Stimulated activated CD8-positive, alpha-beta memory T cell treated with anti-CD3 and anti-CD28 coated beads, Interleukin-15, amount 100 ng/mL, for 1 hour (primary cell): ENCODE data around the gene CEBPZ.
A peak's percentile ranks its signal among the peaks of the same experiment; 100 is the strongest.
"Not testable (repeated sequence)": the region's sequence is repeated elsewhere in the genome, so short reads cannot be mapped to it uniquely, and the experiment has no call there.

Experiments
- DNase-seq: peaks from one replicate; pipeline ENCODE4 v3.0.0-alpha.2; 2020; ENCODE audit warnings: low read depth

Gene CEBPZ

DNA sequence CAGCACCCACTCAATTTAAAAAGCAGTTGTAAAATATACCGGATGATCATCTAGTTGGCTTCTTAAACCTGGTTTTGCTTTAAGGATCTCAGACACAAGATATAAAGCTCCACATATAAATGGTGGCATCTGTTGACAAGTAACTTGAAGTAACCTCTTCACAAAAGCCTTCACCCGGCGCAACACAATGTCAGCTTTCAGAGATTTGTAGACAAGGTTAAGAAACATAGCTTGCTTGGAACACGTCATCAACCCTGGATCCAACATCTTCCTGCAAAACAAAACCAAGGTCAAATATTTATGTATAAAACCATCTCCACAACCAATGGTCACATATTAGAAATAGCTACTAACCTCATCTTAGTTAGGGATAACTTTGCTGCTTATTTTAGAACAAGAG is 8.3 kb downstream of the CEBPZ start:
- no peak for DNase-seq

DNA sequence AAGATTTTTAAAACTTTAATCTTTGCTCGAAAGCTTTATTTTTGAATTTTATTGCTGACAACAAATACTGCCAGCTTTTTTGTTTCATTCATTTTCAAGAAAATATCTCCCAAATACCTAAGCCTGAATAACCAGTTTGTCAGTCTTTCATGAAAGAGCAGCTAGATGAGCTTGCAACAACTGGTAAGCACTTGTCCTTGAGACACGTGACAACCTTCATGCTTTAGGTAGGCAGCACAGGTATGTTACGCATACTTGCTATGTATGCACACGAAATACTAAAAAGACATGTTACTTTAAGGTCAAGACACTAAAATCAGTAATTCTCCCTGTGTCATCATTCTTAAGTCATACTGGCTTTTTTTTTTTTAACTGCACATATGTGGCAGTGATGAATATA is 12.3 kb downstream of the CEBPZ start:
- DNase-seq, result no peak

DNA sequence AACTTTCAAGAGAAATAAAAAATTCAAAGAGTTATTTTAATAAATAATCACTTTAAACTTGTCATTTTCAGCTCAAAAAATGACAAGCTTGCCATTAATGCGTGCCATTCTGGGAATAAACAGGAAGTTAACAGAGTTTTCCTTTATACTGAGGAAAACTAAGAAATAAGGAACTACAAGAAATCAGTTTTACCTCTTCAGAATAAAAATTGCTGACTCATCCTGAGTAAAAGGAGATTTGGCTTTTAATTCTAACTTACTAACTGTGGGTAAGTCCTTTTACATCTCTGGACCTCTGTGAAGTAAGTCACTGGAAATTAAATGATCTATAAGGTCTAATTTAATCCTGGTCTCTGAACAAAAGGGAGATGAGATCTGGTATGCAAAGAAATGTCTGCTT is 16.1 kb downstream of the CEBPZ start:
- DNase-seq, result no peak

DNA sequence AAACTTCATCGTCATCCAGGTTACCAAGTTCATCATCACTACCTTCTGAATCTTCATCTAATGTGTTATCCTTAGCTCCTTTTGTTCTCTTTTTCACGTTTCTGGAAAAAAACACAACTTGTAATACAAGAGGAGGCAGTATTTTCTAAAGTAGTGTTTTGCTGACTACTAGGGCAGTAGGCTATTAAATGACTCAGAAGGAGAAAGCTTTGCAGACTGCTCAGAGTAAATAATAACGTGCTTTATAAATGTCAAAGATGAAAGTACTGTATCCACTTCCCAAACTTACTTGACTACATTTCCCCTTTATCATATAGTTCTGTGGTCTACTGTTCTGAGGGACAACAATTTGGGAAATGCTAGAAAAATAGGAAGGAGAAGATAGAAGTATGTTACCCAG is 19.5 kb downstream of the CEBPZ start:
- DNase-seq, result no peak

DNA sequence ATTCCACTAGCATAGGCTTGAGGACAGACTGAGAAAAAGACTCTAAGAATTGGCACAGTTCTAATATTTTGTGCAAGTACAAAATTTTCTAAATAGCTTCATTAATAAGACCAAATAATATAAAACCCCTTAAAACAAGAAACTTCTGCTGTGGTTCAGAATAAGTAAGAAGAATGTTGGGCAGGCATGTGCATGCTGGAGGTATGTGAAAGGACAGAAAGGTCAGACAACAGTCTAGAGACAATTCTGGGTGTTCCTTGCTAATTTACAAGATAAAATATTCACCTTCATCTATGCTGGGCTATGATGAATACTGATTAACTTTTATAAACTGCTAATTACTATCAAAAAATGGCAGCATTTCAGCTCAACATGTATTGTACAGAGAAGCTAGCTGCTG is 20.2 kb downstream of the CEBPZ start:
- DNase-seq, result no peak

DNA sequence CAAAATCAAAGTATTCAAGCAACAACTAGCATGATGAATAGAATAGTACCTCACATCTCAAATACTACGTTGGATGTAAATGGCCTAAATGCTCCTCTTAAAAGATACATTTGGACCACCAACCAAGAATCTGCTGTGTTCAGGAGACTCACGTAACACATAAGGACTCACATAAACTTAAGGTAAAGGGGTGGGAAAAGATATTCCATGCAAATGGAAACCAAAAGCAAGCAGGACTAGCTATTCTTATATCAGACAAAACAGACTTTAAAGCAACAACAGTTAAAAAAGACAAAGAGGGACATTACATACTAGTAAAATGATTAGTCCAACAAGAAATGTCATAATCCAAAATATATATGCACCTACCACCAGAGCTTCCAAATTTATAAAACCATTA is 24.6 kb downstream of the CEBPZ start:
- not testable (repeated sequence) for DNase-seq

DNA sequence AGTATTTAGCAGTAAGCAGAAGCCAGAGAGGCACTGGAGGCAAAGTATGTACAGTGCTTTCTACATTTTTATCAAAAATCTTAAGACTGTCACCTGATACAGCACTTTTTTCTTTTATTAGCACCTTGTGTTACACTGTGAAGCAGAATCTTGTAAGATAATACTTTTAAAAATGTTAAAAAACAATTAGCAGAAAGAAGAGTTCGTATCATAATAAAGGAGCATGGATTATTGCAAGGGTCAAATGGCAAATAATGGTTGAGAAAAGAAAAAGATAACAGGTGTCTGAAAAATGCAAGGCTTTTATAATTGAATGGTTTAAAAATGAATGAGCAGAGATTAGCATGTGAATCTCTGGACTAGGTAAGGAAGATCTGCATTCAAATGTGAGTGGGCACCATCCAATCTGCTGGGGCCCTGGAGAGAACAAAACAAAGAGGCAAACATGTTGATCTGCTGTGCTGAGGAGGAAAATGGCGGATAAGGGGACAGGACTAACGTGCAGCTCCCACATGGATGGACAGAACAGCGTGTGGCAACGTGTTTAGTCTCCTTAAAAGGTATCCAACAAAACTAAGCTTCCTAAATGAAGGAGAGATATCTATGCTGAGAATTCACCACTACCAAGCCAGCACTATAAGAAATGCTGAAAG is 25.6 kb downstream of the CEBPZ start:
- no peak for DNase-seq

DNA sequence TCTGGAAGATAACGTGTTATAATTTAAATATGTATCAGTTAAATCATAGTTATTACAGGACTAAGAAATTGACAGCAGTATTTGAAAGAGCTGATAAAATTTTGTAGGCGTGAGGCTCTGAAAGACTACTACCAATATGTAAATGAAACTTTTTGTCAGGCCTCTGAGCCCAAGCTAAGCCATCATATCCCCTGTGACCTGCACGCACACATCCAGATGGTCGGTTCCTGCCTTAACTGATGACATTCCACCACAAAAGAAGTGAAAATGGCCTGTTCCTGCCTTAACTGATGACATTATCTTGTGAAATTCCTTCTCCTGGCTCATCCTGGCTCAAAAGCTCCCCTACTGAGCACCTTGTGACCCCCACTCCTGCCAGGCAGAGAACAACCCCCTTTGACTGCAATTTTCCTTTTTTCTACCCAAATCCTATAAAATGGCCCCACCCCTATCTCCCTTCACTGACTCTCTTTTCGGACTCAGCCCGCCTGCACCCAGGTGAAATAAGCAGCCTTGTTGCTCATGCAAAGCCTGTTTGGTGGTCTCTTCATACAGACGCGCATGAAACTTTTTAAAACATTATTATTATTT is 26.2 kb downstream of the CEBPZ start:
- not testable (repeated sequence) for DNase-seq

DNA sequence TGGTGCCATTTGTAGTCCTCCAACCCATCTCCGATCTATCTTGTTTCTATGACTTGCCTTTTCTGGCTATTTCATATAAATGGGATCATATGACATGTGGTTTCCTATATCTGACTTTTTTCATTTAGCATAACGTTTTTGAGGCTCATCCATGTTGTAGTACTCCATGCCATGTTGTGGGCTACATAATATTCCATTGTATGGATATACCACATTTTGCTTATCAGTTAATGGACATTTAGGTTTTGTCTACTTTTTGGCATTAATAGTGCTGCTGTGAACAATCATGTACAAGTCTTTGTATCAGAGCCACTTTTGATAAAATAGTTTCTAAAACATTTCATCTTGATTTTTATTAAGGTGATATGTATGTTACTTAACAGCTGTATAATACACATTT is 27.7 kb downstream of the CEBPZ start:
- no peak for DNase-seq

DNA sequence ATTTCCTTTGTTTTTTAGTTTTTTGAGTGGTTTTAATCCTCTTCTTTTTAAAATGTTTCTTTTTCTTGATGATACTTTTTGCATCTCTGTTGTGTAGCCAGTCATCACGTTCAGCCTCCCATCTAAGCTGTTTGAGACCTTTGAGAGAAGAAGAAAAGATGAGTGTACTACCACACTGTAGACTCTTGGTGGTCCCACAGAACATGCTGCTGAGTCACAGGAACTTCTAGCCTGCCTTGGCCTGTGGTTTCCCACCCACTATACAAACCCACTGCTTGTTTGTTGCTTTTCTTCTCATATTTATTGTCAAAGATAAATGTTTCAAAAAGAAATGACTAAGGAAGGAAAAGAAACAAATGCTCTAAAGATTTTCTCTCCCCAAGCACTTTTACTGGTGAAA is 29.6 kb downstream of the CEBPZ start:
- no peak for DNase-seq

DNA sequence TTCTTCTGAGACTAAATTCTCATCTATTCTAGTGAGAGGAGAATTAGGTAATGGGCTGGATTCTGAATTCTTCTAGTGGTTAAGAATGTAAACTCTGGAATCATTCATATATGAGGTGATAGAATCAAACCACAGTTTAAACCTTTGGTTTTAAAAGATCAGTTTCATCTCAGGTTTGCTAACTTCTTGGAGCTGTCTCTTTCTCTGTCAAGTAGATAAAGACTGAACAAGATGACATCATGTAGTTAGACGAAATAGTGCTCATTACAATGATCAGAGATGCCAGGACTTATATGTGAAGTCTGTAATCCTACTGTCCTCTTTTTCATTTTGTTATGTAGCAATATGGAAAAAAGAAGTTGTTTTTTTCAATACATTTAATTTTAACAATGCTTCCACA is 30.2 kb downstream of the CEBPZ start:
- DNase-seq, result no peak

DNA sequence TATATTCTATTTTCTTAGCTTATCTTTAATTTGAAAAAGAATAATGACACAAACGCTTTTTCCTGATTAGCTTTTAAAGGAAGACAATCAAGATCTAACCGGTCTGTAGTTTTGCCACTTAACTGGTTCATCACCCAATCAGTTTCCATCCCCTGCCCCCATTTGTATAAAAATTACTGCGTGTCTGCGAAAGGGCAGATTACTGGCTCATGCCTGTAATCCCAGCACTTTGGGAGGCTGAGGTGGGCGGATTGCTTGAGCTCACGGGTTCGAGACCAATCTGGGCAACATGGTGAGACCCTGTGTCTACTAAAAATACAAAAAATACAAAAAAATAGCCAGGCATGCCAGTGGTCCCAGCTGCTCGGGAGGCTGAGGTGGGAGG is 32.7 kb downstream of the CEBPZ start:
- no peak for DNase-seq

DNA sequence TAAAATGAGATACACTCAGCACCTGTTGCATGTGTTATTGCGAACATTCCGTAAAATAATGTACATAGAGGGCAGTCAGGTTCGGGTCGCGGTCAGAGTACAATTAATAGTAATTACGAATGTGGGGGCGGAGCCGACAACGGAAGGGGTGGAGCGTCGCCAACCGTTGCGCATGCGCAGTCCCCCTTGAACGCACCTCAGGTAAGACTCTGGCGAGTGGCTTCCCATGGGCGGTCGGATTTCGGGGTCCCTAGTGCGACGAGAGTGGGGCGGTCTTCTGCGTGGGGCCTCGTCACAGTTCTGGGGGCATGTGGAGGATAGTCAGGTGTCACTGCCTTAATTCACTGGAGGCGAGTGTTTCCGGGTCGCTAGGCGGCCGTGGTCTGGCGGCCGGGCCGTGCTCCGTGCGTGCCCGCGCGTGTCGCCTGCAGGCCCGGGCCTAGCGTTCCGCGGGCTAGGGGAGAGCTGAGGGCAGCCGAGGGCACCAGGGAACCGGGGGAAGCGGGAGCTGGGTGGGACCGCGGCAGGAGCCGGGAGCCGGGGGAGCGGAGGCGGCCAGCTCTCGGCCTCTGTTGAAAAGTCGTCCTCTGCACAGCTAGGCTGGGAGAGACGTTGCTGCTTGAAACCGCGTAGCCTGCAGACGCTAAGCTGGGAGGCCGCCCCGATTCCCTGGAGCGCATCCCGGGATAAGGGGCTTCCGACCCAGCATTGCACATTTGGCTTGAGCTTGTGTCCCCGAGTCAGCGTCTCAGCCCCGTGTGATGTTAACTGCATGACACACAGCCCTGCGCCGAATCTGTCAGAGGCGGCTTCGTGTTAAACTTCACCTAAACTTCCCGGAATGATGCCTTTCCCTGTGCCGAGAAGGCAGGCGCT is 34.8 kb downstream of the CEBPZ start, which contains the start of gene CEBPZOS:
CEBPZOS (plus strand) TSS at position 177 of the 876 bp plus-strand sequence. CDS start 3,209 bp downstream, outside the sequence.
- peak; percentile 82 for DNase-seq

DNA sequence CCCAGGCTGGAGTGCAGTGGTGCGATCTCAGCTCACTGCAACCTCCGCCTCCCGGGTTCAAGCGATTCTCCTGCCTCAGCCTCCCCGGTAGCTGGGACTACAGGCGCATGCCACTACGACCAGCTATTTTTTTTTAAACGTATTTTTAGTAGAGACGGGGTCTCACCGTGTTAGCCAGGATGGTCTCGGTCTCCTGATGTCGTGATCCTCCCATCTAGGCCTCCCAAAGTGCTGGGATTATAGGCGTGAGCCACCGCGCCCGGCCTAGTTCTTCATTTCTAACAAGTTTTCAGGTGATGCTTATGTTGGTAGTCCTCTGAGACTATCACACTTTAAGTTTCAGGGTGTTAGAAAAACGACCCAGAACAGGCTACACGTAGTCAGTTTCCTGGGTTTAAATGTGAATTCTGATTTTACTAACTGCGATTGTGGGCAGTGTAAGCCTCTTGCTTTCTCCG is 35.5 kb downstream of the CEBPZ start:
- not testable (repeated sequence) for DNase-seq

DNA sequence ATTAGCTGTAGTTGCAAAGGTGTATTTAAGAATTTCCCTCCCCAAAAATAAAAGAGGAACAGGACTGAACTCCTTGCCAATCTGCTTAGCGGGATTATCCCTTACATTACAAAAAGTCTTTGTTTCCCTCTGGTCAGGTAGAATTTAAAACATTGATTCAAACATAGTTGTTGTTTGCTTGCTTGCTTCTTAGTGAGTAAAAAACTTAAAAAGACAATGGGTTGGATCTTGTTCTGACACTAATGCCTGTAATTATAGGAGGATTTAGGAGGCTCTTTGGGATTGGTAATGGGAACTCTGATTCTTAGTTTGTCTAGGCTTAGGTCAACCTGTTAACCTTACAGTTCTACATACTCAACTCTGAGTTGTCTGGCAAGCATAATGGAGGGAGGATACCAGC is 38.8 kb downstream of the CEBPZ start:
- DNase-seq, result no peak

DNA sequence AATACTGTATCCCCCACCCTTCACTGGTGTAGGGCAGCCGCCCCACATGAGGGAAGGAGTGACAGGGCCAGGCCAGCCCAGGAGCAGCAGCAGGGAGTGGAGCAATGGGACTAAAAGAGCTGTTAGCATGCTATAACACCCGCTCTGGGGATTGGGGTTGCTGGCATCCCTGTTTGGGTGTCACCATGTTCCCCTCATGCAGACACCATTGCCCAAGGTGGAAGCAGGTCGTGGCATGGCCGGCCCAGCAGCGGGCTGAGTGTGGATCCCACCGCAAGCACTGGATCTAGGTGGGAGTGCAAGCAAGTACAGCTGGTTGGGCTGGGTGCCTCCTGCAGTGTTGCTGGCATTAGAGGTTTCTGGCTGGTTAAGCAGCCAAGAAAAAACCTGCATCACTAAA is 39.6 kb downstream of the CEBPZ start:
- no peak for DNase-seq

DNA sequence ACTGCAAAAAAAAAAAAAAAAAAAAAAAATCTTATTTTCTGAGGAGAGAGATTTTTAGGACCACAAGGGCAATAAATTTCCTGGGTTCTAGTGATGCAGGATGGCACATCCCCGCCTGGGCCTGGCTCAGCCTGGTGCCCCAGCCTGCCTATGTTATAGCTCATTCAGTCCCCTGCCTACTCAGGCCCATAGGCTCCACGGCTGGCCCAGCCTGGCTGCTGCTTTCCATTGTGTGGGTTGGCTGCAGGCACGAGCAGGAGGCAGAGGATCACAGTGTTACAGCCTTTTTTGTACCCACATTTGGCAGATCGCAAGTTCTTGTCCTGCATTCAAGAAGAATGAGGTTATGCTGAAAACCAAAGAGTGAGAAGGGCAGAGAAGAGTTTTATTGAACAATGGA is 40.1 kb downstream of the CEBPZ start:
- DNase-seq, result no peak

DNA sequence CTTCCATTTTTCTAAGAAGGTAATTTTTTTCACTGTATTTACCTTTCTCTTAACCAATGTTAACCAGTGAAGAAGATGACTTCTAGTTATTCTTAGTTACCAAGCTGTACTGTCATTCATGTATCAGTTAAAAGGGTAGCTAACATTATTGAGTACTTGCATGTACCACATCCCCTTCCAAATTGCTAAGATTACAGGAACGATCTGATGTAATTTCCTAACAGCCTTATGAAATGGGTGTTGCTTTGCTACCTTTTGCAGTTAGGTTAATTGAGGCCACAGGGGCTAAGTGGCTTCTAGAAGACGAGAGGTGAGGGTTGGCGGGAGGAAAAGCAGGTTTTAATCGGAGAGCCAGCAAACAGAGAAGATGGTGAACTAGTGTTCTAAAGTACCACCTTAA is 41.1 kb downstream of the CEBPZ start:
- no peak for DNase-seq

DNA sequence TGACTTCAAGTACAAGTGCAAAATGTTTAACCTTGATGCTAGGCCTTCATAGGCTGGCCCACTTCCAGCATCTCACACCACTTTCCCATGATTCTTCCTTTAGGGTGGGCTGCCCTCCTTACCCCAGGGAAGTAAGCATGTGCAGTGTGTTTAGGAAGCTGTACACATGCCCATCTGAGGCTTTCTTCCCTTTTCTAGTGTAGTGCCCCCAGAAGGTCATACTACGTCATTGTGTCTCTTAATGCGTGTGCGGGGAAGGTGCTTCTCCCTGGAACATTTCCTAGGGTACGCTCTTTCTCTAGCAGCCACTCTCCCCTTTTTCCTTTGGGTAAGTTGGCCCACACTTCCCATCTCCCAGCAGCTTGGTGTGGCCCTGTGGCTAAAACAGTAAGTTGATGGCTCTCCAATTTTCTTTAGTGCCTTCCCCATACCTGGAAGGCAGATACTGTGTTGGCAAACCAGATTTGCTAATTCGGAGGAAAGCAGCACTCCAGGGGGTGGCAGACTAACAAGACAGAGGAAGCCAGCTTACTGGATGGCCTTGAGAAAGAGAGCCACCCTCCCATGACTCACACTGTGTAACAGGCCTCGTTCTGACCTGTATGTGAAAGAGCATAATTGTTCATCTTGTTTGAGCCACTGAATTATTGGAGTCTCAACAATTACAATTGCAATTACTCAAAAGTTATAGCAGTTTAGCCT is 41.8 kb downstream of the CEBPZ start:
- DNase-seq, result no peak

DNA sequence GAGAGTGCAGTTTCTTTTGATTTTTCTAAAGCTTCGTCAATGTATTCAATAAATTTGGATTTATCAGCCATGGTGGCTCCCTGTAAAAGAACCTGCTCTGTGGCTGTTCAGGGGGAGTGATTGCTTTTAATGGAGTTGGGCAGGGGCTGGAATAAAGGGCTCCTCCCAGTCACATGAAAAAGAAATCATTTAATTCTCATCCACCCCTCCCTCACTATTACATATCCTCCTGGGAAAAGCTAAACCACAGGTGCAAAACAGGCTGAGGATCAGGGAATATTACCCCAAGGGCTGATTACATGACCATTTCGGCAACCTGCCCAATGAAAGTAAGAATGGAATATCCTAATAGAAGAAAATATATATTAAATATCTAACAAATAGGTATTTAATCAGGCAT is 42.8 kb downstream of the CEBPZ start, which contains the start of gene SULT6B1:
SULT6B1 (minus strand) TSS at position 101 of the 400 bp plus-strand sequence; CDS start at position 71, 30 bp downstream.
- DNase-seq, result no peak

DNA sequence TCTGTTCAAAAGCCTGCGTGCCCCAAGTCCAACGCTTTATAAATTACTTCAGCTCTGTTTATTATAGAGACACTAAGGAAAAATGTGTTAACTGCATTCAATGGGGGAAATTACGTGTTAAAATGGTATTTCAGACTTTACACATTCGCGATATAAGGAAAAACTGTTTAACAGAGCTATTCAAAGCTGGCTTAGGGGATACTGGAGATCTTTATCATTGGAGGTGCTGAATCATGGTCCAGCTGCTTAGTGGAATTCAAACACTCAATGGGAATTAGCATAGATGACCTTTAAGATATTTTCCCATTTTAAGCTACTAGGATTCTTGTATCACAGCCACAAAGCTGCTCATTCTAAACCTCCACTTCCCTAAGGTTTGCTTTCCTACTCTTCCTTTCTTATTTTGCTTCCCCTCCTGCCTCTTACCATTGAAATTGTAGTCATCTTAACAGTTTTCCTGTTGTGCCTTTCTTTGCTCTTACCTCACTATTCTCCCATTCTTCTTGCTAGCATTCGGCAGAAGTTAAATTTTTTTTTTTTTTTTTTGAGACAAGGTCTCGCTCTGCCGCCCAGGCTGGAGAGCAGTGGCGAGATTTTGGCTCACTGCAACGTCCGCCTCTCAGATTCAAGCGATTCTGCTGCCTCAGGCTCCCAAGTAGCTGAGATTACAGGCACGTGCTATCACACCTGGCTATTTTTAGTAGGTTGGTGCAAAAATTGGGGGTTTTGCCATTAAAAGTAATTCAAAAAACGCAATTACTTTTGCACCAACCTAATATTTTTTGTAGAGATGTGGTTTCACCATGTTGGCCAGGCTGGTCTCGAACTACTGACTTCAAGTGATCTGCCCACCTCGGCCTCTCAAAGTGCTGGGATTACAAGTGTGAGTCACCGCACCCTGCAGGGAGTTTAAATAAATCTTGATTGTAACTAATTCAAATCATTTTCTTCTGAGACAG is 49.4 kb downstream of the CEBPZ start:
- no peak for DNase-seq
